GM10248 (cell line): ENCODE results near the gene SLC39A9.
A peak's percentile ranks its signal among the peaks of the same experiment; 100 is the strongest.

Source experiments
- CTCF ChIA-PET: fragments of 300-600 bp; sonication (Branson Sonifier 250); formaldehyde crosslinking; extraction: SDS; loops from one replicate; lab custom pipeline; 2021; ENCODE audit warnings: antibody characterized with exemption; lab: Yijun Ruan, JAX
- POLR2A ChIA-PET: fragments of 350-650 bp; sonication (Branson Sonifier 250); formaldehyde crosslinking; extraction: SDS; loops from one replicate; lab custom pipeline; 2020; ENCODE audit warnings: antibody characterized with exemption; lab: Yijun Ruan, JAX
- DNase-seq: peaks from one replicate; pipeline ENCODE4 v3.0.0; 2012; ENCODE audit errors: extremely low spot score
- TF ChIP-seq, protein P1 (sequence below): IDR thresholded peaks from 2 replicates; pipeline ENCODE4 v1.5.1; 2012; ENCODE audit warnings: mild to moderate bottlenecking, low read depth; ENCODE audit errors: extremely low read depth, missing control alignments, control extremely low read depth

The SLC39A9 gene, protein sequence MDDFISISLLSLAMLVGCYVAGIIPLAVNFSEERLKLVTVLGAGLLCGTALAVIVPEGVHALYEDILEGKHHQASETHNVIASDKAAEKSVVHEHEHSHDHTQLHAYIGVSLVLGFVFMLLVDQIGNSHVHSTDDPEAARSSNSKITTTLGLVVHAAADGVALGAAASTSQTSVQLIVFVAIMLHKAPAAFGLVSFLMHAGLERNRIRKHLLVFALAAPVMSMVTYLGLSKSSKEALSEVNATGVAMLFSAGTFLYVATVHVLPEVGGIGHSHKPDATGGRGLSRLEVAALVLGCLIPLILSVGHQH

DNA sequence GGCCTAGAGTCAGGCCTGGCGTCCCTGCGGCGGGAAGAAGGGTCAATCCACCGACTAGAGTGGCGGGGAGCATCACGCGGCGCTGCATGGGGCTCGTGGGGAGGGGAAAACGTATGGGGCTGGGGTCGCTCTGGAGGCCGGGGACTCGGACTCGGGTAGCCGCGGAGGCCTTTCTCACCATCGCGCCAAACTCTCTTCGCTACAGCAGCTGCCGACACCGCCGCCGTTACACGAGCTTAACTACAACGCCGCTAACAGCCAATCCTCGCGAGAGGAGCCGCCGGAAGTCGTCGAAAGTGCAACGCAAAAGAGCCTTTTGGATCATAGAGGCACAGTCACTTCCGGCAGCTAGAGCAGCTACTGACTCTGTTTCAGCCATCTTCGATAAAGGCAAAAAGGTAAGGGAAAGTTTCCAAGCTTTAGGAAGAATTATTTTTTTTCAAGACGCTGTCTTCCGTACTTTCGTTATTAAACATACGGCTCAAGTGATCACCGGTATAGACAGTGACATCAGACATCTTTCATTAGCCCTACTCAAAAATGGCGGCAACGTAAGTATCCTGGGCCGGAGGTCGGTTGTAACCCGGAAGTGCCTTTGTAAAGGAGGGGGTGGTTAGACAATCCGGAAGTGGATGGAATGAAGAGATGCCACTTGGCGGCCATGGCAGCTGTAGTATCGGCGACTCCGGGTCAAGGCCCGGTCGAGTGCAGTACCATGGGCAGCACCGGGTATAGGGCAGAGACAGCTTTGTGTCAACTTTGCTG lies at the start of gene SLC39A9, which contains the start of gene ERH:
SLC39A9 (plus strand) TSS at position 640 of the 765 bp plus-strand sequence. CDS start 678 bp downstream, outside the sequence.
ERH (minus strand) TSS at position 247 of the 765 bp plus-strand sequence; CDS start at position 181, 66 bp downstream.
- ChIA-PET CTCF (interaction anchor here (0.7 to 1.4 kb wide), 5 partner anchors 9 to 58 kb away, joined by 3 to 4 read pairs (median 3); no protein-coding TSS in a partner anchor), POLR2A (interaction anchor here (0.6 to 1.7 kb wide), 5 partner anchors 13 to 369 kb away, joined by 3 to 9 read pairs (median 6); partner anchors contain the start of genes DCAF5 and SRSF5)
- peak; percentile 93 for DNase-seq
- TF ChIP-seq, protein P1, sequence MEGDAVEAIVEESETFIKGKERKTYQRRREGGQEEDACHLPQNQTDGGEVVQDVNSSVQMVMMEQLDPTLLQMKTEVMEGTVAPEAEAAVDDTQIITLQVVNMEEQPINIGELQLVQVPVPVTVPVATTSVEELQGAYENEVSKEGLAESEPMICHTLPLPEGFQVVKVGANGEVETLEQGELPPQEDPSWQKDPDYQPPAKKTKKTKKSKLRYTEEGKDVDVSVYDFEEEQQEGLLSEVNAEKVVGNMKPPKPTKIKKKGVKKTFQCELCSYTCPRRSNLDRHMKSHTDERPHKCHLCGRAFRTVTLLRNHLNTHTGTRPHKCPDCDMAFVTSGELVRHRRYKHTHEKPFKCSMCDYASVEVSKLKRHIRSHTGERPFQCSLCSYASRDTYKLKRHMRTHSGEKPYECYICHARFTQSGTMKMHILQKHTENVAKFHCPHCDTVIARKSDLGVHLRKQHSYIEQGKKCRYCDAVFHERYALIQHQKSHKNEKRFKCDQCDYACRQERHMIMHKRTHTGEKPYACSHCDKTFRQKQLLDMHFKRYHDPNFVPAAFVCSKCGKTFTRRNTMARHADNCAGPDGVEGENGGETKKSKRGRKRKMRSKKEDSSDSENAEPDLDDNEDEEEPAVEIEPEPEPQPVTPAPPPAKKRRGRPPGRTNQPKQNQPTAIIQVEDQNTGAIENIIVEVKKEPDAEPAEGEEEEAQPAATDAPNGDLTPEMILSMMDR: no peak

DNA sequence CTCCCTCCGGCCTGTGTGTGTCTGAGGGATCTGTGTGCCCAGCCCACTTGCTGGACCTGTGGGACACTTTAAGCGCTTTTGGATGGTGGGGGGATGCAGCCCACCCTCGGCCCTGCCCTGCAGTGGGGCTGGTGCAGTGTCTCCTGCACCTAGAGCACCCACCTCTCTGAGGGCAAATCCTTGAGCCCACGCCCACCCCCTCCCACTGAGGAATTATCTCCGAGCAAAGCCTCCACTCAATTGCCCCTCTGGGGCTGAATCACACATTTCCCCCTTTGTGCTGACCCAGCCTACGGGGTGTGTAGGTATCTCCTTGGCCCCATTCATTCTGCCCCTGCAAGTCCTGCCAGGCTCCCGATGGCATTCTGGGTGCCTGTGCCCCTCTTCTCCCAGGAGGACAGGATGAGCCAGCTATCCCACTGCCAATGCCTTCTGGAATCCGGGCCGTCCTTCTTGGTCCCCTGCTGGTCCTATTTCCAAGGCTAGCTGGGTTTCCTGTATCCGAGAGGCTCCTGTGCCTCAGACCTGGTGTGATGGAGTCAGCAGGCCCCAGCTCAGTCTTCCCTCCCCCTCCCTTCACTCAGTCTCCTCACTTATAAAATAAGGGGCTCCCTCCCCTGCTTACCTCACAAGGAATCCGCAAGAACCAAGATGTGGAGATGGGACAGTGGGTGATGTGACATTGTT lies 49.3 kb upstream of the SLC39A9 start:
- POLR2A ChIA-PET: no interaction called here

DNA sequence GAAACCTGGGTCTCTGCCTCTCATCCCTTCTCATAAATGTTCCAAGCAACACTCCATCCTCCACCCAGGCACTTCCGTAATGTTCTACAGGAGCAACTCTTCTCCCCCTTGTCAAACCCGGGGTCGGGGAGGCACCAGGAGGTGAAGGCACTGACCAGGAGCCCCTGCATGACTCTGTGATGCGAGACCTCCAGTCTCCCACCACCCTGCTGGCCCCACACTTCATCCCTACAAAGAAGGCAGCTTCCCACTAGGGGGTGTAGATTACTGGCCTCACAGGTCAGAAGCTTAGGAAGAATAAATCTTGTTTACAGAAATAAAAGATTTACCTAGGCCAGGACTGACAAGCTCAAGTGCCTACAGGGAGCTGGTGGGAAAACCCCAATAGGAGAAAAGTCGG lies 47.6 kb upstream of the SLC39A9 start:
- POLR2A ChIA-PET: interaction anchor here (1.1 to 1.2 kb wide), 2 partner anchors 11 to 38 kb away, joined by 4 to 5 read pairs; no protein-coding TSS in a partner anchor
- TF ChIP-seq, protein P1: no peak
- no peak for DNase-seq
- CTCF ChIA-PET: interaction anchor here (0.7 to 2.0 kb wide), 7 partner anchors 9 to 109 kb away, joined by 3 to 9 read pairs (median 3); no protein-coding TSS in a partner anchor

More for the DNA sequence above, 49.3 kb upstream of the SLC39A9 start:
- CTCF ChIA-PET: interaction anchor here (2.0 kb wide), 1 partner anchor 110 kb away, joined by 7 read pairs; no protein-coding TSS in a partner anchor
- DNase-seq: no peak
- TF ChIP-seq, protein P1: no peak

DNA sequence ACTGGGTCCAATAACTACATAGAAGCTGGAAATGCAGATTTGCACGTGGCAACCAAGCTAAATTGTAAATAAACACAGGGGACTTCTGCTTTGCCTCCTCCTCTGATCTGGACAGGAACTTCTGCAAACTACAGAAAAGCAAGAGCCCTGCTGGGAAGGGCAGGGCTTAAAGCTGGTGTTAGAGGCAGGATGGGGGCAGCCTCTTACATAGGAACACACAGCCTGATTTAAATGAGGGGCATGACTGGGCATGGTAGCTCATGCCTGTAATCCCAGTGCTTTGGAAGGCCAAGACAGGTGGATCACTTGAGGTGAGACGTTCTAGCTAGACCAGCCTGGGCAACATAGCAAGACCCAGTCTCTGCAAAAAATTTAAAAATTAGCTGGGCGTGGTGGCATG lies 47.1 kb upstream of the SLC39A9 start:
- TF ChIP-seq, protein P1: no peak
- DNase-seq: no peak
- CTCF ChIA-PET: interaction anchor here (0.7 to 2.0 kb wide), 8 partner anchors 8 to 109 kb away, joined by 3 to 9 read pairs (median 4); no protein-coding TSS in a partner anchor
- POLR2A ChIA-PET: interaction anchor here (1.1 to 1.2 kb wide), 2 partner anchors 11 to 38 kb away, joined by 4 to 5 read pairs; no protein-coding TSS in a partner anchor

DNA sequence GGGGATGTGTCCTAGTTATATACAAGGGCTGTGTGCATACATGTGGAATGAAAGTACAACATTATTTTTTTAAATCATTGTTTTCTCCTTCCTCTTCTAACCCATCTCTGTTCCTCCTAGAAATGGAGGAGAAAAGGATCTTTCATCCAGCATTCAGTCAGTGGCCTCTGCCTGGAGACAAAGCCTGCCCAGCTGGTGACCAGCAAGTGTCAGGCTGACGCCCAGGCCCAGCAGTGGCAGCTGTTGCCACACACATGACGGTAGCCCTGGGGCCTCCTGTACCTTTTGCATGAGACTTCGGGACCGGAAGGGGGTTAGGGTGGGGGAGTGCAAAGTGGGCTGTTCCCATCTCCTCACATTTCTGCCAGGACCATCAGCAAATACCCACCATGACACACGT lies 46.6 kb upstream of the SLC39A9 start:
- no peak for DNase-seq
- TF ChIP-seq, protein P1: no peak
- ChIA-PET CTCF (interaction anchor here (1.0 to 2.0 kb wide), 6 partner anchors 9 to 109 kb away, joined by 3 to 9 read pairs (median 4); no protein-coding TSS in a partner anchor), POLR2A (interaction anchor here (1.1 kb wide), 1 partner anchor 10 kb away, joined by 4 read pairs; no protein-coding TSS in a partner anchor)
